G401 (cell line): ENCODE measurements around the gene FOXP1. TPM values are rescaled to one million over a fixed set of nuclear protein-coding genes. Genes with fewer than 3 reads are reported as not detected.

Source experiments
- DNase-seq: peaks from one replicate; pipeline ENCODE4 v3.0.0-alpha.2; 2015; ENCODE audit warnings: low spot score
- in situ Hi-C: cut with HindIII; loops from 2 replicates; pipeline ENCODE4 v1.10.0; 2016; ENCODE audit warnings: low sequenced_read_pairs, mixed read lengths
- total RNA-seq: library from RNA; depleted of rRNA; stranded (reverse); fragments of >200 nt; shearing (Covaris generic); gene quantifications from 2 replicates; pipeline ENCODE4 v1.2.3, GENCODE V29; 2014

The FOXP1 gene
- total RNA-seq, 1 experiment from 2014 or later, result 9.7 TPM

- DNase-seq, result no peak
- in situ Hi-C loops, result no loop called here
These were observed 454.6 kb downstream of the FOXP1 start for GRCh38 chr3:71128961-71129360.

- in situ Hi-C loops, result no loop called here
- DNase-seq, result no peak
These were observed 455.7 kb downstream of the FOXP1 start for GRCh38 chr3:71127844-71128243.

- no peak for DNase-seq
- in situ Hi-C loops, result no loop called here
These were observed 456.3 kb downstream of the FOXP1 start for GRCh38 chr3:71127052-71127831.

GRCh38 chr3:71125738-71126137, 457.8 kb downstream of the FOXP1 start:
- DNase-seq, result no peak
- in situ Hi-C loops, result no loop called here

- DNase-seq, result no peak
- in situ Hi-C loops, result no loop called here
These were observed 459.5 kb downstream of the FOXP1 start for GRCh38 chr3:71124048-71124447.

GRCh38 chr3:71122641-71123040, 460.9 kb downstream of the FOXP1 start:
- DNase-seq, result no peak
- in situ Hi-C loops, result no loop called here

- in situ Hi-C loops, result no loop called here
- no peak for DNase-seq
These were observed 461.9 kb downstream of the FOXP1 start for GRCh38 chr3:71121429-71122167.

GRCh38 chr3:71120012-71120411, 463.5 kb downstream of the FOXP1 start:
- in situ Hi-C loops, result no loop called here
- DNase-seq, result no peak

GRCh38 chr3:71119171-71119570, 464.4 kb downstream of the FOXP1 start:
- no peak for DNase-seq
- in situ Hi-C loops, result no loop called here

- in situ Hi-C loops, result no loop called here
- no peak for DNase-seq
These were observed 465.1 kb downstream of the FOXP1 start for GRCh38 chr3:71118436-71118835.

GRCh38 chr3:71117572-71118247, 465.8 kb downstream of the FOXP1 start:
- in situ Hi-C loops, result no loop called here

GRCh38 chr3:71114610-71115009, 468.9 kb downstream of the FOXP1 start:
- no peak for DNase-seq
- in situ Hi-C loops, result no loop called here

More at GRCh38 chr3:71117572-71118247, 465.8 kb downstream of the FOXP1 start:
- no peak for DNase-seq

- in situ Hi-C loops, result no loop called here
- no peak for DNase-seq
These were observed 471.0 kb downstream of the FOXP1 start for GRCh38 chr3:71112576-71112975.

GRCh38 chr3:71111784-71112440, 471.6 kb downstream of the FOXP1 start:
- in situ Hi-C loops, result no loop called here
- no peak for DNase-seq

- DNase-seq, result no peak
- in situ Hi-C loops, result no loop called here
These were observed 472.9 kb downstream of the FOXP1 start for GRCh38 chr3:71110385-71111222.

- no peak for DNase-seq
- in situ Hi-C loops, result no loop called here
These were observed 473.6 kb downstream of the FOXP1 start for GRCh38 chr3:71109977-71110285.

GRCh38 chr3:71109241-71109976, 474.1 kb downstream of the FOXP1 start:
- DNase-seq, result no peak
- in situ Hi-C loops, result no loop called here

- in situ Hi-C loops, result no loop called here
- DNase-seq, result no peak
These were observed 475.6 kb downstream of the FOXP1 start for GRCh38 chr3:71107926-71108325.
